GM18870 (cell line): Measurements from ENCODE around the gene KCNMB4.

Experiments used
- ATAC-seq: cut with Tn5 transposase; IDR thresholded peaks from one replicate; pipeline ENCODE4 v1.9.1; 2021; ENCODE audit warnings: moderate library complexity; ENCODE audit not compliant: unreplicated experiment

KCNMB4 gene

GRCh38 chr12:70430400-70430799 lies 64.3 kb downstream of the KCNMB4 start:
- no peak for ATAC-seq

GRCh38 chr12:70436836-70437235 lies 70.7 kb downstream of the KCNMB4 start:
- ATAC-seq, result no peak

- no peak for ATAC-seq
Observed at GRCh38 chr12:70443062-70443673, 77.1 kb downstream of the KCNMB4 start.

GRCh38 chr12:70444903-70445302 lies 78.8 kb downstream of the KCNMB4 start:
- ATAC-seq, result no peak

- no peak for ATAC-seq
Observed at GRCh38 chr12:70448371-70448770, 82.3 kb downstream of the KCNMB4 start.

- no peak for ATAC-seq
Observed at GRCh38 chr12:70449074-70449752, 83.1 kb downstream of the KCNMB4 start.

GRCh38 chr12:70449753-70450341 lies 83.8 kb downstream of the KCNMB4 start:
- no peak for ATAC-seq

GRCh38 chr12:70451528-70451927 lies 85.4 kb downstream of the KCNMB4 start:
- ATAC-seq, result no peak

- ATAC-seq, result no peak
Observed at GRCh38 chr12:70456953-70457352, 90.9 kb downstream of the KCNMB4 start.

GRCh38 chr12:70459786-70460185 lies 93.7 kb downstream of the KCNMB4 start:
- ATAC-seq, result peak; percentile 64

- no peak for ATAC-seq
Observed at GRCh38 chr12:70463997-70464396, 97.9 kb downstream of the KCNMB4 start.

GRCh38 chr12:70466753-70467152 lies 100.7 kb downstream of the KCNMB4 start:
- no peak for ATAC-seq

- ATAC-seq, result no peak
Observed at GRCh38 chr12:70467476-70467875, 101.4 kb downstream of the KCNMB4 start.

- ATAC-seq, result no peak
Observed at GRCh38 chr12:70467918-70468733, 102.0 kb downstream of the KCNMB4 start.

- no peak for ATAC-seq
Observed at GRCh38 chr12:70468741-70469140, 102.7 kb downstream of the KCNMB4 start.

GRCh38 chr12:70469221-70469820 lies 103.2 kb downstream of the KCNMB4 start:
- no peak for ATAC-seq

GRCh38 chr12:70482764-70483163 lies 116.7 kb downstream of the KCNMB4 start:
- ATAC-seq, result no peak
